Fibroblast of villous mesenchyme (primary cell): ENCODE results near the gene CHFR. TPM values are rescaled to one million over a fixed set of nuclear protein-coding genes. Genes with fewer than 3 reads are reported as not detected.

Experiments used
- DNase-seq: peaks from one replicate; pipeline ENCODE4 v3.0.0-alpha.2; 2010; ENCODE audit warnings: low read depth
- H3K4me3 ChIP-seq: 2 replicates; pipeline ENCODE4 v1.5.1; 2011; ENCODE audit warnings: low read depth, mild to moderate bottlenecking, low read length
- CTCF ChIP-seq: IDR thresholded peaks from 2 replicates; pipeline ENCODE4 v1.5.1; 2012; ENCODE audit warnings: low read depth, mild to moderate bottlenecking, low read length; ENCODE audit not compliant: insufficient read depth
- total RNA-seq: library from RNA; depleted of rRNA; stranded (reverse); fragments of >200 nt; gene quantifications from 2 replicates; pipeline ENCODE4 v1.2.3, GENCODE V29; 2012

Gene CHFR
- total RNA-seq, 1 donor, result 48.8 TPM

GRCh38 chr12:132784580-132784979, 102.8 kb downstream of the CHFR start:
- no peak overlapping the region for H3K4me3 ChIP-seq
- no peak for DNase-seq
- no peak for TF ChIP-seq CTCF

GRCh38 chr12:132783917-132784531, 103.4 kb downstream of the CHFR start:
- no peak overlapping the region for H3K4me3 ChIP-seq
- DNase-seq, result no peak
- TF ChIP-seq CTCF, result no peak

Other genes with a start within 250 kb of the CHFR start
- 21.9 and 26.3 TPM in 2 replicates for gene POLE, start 200.3 kb downstream of the CHFR start, total RNA-seq
- gene PXMP2, start 200.0 kb downstream of the CHFR start, total RNA-seq, result 10.8 and 16.4 TPM in 2 replicates
- gene PGAM5, start 176.8 kb downstream of the CHFR start, total RNA-seq, result 26.7 and 39.3 TPM in 2 replicates
- 94.4 and 118 TPM in 2 replicates for gene ANKLE2, start 125.8 kb downstream of the CHFR start, total RNA-seq
- gene GOLGA3, start 58.7 kb downstream of the CHFR start, total RNA-seq, result 133 and 148 TPM in 2 replicates
- 7.7 and 14.2 TPM in 2 replicates for gene ZNF605, start 68.7 kb upstream of the CHFR start, total RNA-seq
- gene ZNF26, start 98.8 kb upstream of the CHFR start, total RNA-seq, result 10.4 and 23.2 TPM in 2 replicates
- gene ZNF84, start 149.9 kb upstream of the CHFR start, total RNA-seq, result 23.2 and 25.0 TPM in 2 replicates
- gene ZNF140, start 193.3 kb upstream of the CHFR start, total RNA-seq, result 19.3 and 25.0 TPM in 2 replicates
- 0.86 and 0.97 TPM in 2 replicates for gene ZNF891, start 242.7 kb upstream of the CHFR start, total RNA-seq
- gene ZNF10, start 243.0 kb upstream of the CHFR start, total RNA-seq, result 5.2 TPM in 2 replicates